HG03558 (cell line): Measurements from ENCODE around the gene LRCH1.
A peak's percentile ranks its signal among the peaks of the same experiment; 100 is the strongest.
"Not testable (repeated sequence)": the region's sequence is repeated elsewhere in the genome, so short reads cannot be mapped to it uniquely, and the experiment has no call there.

Source experiments
- ATAC-seq: cut with Tn5 transposase; IDR thresholded peaks from one replicate; pipeline ENCODE4 v1.9.1; 2021; ENCODE audit warnings: moderate number of reproducible peaks; ENCODE audit not compliant: unreplicated experiment; ENCODE audit errors: extremely low read depth

Gene LRCH1

DNA sequence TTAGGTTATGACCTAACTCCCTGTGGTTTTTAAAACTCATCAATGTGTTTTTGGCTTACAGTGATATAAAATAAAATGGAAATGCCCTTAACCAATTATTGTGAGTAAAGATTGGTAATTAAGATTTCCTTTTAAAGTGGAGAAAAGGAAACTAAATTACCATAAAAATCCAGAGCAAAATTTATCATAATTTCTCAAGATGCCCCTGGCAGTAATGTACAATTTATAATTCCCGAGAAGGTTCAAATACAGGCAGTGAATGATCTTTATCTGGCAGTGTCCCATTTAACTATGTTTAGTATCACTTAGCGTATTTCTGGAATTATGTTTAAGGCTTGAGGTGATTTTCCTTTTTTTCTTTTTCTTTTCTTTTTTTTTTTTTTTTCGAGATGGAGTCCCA is 182.5 kb downstream of the LRCH1 start:
- ATAC-seq, result no peak

DNA sequence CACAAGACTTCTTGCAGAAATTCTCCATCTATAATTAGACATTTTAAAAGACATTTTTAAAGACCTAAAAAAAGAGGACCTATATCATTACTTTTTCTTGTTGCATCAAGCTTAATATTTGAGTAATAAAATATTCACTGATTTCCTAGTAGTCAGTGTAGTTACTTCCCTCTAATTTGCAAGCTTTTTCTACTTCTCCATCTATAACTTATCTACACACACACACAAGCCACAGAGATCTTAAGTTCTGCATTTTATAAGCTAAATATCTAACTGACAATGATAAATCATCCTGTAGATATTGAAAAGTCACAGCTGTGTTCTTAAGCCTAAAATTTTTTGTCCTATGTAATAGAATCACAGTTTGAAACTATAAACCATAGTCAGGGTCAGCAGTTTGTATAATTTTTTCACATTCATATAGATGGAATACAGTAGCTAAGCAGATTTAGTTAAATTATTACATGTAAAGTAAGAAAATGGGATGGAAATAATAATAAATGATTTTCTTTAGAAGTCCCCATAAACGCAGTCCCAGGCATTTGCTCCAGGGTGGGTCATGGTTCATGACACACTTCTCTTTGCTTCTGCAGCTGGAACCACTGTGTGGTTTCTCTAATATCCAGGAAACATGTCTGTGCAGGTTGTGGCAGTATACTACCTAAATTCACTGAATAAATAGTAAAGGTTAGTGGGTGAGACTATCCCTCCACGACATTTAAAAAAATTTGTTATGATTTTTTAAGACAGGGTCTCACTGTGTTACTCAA is 183.8 kb downstream of the LRCH1 start:
- no peak for ATAC-seq

DNA sequence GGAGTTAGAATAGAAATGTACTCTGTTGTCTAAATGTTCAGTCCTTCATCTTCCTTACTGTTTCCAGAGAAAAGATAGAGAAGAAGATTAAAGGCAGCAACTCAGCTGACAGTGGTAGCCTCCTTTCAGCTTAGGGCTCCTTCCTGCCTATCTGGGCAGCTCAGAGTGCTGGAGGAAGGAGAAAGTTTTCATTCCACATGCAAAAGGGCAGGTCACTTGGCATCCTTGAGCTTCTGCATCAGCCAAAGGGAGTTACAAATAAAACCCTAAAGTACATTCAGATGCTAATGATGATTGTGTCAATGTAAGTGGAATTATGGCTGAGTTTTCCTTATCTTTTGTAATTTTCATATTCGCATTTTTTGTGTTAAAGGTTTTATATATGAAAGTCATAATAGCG is 185.1 kb downstream of the LRCH1 start:
- ATAC-seq, result no peak

DNA sequence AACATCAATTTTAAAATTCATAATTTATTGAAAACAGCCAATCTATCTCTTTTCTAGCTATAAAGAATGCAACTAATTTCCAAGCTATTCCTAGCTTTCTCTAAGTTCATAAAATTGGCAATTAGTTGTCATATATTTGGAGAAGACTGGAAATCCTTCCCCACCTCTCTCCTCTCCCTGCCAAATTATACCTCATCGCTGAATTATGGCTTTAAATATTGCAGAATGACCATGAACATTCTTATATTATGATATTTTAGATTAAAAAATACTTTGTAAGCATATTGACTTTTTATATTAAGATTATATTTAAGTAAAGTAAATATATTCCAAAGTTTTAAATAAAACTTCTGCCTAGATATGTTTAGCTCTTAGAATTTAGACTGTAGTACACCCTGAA is 185.8 kb downstream of the LRCH1 start:
- ATAC-seq, result no peak

DNA sequence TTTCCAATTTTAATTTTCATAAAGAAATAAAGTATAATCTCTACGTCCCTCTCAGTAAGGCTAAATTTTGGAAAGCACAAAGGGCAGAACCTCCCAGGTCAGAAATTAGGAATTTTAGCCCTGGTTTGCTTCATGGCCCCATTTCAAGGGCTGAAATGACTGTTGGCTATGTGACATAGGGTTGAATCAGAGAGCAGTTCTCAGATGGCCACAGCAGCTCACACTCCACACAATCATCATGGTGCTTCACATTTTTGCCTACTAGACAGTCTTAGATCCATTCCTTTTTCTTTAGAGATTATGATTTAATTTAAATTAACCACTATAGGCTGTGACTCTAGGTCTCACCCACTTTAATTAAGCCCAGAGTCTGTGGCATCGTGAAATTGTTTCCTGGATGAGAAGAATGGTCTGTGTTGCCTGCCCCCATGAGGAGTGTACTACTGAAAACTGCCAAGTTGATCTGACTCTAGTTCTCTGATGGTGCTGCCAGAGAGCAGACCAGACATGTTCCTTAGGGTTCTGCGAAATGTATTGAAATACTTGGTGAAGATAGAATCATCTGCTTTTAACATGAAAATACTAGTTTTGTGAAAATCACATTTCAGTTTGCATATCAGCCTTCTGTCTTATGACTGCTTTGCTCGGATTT is 186.6 kb downstream of the LRCH1 start:
- no peak for ATAC-seq

DNA sequence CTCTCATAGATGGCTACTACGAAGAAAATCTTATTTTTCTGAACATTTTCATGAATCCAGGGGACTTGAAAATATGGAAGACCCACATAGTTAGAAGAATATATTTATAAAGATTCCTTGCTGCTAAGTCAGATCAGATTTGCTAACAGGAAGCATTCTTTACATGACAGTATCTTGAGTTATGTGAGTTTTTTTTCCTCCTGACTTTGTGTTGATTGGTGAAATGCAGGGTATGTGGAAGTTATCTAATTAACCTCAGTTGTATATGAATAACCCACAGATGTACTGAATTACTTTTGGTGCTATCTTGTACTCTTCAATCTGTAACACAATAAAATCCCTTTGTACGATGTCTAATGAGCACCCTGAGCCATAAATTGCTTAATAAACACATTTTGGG is 190.2 kb downstream of the LRCH1 start:
- ATAC-seq, result no peak

DNA sequence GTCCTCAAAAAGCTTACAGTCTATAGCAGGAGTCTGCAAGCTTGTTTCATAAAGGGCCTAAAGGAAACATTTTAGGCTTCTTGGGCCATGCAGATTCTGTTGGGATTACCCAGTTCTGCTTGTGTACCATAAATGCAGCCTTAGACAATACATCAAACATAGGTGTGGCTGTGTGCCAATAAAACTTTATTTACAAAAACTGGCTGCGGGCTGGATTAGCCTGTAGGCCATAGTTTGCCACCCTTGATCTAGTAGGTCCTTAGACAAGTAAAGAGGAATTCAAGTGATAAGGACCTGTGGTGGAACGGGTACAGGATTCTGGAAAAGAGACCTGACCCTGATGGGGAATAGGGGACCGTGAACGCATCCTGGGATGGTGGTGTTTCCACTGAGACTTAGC is 192.1 kb downstream of the LRCH1 start:
- no peak for ATAC-seq

DNA sequence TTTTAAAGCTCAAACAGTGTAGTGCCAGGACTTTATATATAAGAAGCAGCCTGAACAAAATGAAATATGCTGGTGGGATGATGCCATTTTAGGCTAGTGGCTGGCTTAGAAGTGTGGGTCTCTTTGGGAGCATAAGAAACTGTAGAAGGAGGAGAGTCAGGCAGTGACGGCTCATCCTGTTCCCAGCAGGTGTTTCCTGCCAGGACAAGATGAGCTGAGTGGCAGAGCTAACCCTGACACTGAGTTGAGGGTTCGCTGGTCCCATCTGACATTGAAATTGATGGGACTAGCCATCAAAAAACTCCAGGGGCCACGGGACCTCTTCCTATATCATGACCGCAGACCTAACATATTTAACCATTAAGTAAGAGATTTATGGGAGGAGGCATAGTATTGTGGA is 192.7 kb downstream of the LRCH1 start:
- ATAC-seq, result no peak

DNA sequence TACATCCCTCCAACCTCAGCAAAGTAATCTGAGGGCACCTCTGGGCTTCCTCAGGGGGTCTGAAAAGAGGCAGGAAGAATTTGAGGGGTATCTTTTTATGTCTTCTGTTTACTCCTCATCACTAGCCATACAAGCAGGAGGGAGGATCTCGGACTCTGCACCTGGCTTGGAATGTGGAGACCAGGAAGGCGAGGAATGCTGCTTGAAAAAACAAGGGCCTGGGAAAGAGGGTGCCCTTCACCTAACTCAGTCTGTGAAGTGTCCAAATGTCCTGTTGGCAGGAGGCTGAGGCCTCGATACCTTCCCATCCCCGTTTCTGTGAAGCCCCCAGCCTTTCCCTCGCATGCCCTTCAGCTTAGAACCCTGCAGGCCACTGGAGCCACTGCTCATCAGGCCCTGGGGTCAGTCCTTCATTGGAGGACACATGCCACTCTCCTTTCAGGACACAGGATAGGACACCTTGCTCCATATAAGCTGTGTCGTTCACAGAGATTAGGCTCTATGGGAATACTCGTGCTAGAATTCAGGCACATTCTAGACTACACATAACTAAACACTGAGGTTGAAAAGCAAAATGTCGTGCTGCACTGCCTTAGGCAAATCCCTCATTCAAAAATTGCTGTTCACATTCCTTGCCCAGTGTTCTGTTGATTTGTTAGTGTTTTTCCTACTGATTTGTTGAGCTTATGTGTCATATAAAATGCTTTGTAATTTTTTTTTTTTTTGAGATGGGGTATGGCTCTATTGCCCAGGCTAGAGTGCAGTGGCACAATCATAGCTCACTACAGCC is 194.3 kb downstream of the LRCH1 start:
- no peak for ATAC-seq

DNA sequence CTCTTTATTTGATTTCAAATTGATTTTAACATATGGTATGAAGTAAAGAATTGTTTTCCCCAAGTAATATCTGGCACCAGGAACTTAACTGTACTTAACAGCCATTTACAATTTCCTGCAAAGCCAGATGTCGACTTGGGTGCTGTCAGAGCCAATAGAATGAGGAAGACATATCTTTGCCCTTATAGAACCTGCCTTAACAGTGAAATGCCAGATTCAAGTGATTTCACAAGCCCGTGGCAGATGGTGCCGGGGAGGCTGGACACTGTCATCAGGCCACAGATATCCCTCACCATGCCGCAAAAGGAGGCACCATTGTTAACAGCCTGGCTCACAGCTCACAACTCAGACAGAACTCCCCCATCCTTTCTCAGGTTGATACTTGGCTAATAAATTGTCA is 195.3 kb downstream of the LRCH1 start:
- no peak for ATAC-seq

DNA sequence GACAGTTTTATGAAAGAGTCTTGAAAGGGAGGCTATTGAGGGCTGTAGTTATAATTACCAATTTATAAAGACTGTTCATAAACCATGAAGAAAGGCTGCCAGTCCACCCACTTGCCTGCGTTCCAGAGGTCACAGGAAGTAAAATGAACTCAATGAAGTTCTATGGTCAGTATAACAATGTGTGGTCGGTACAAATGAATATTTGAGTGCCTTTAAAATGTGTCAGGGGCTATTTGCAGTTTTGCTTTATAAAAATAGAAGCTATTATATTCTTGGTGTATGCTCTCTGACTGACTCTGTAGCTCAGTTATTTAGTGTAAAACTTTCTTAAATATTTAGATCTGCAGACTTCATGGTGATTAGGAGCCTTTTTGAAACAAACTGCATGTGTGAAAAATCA is 197.0 kb downstream of the LRCH1 start:
- ATAC-seq, result no peak

DNA sequence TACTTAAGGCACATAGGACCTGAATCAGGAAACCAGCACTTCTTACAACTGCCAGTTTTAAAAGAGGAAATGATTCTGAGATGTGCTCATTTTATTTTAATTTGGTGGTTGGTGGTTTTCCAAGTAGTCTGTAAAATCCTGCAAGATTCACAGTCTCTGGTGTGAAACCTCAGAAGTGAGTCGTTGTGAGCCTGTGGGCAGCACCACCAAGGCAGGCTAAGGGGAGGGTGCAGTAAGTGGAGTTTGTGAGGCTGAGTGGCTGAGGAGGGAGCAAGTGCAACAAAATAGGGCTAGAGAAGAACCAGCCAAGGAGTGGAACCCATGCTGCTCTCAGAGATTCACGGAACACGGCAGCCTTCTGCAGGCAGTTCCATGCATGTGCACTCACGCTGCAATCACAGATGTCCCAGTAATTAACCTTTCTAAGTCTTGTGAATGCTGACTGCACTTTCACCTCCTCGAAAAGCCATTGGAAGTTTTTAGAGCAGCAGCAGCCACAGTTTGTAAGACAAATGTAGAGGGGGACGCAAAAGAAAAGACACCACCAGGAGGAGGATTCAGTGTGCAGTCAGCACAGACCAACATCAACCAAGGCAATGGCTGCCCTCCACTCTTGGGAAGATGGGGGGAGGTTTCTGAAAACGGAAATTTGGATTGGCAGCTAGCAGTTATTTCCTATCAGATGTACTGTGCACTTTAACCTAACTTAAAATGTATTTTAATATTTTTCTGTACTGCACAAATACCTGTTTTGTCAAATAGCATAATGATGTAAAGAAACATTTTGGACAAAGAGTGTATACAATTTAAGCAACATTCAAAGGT is 199.1 kb downstream of the LRCH1 start:
- ATAC-seq, result peak; percentile 48

DNA sequence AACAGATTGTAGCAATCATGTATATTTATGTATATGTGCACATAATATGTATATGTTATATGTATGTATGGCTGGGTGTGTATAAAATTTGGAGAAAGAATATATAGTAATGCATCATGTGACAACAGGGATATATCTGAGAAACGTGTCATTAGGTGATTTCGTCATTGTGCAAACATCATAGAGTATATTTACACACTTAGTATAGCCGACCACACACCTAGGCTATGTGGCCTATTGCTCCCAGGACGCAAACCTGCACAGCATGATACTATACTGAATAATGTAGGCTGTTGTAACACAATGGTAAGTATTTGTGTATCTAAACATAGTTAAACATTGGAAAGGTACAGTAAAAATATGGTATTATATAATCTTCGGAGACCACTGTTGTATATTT is 200.2 kb downstream of the LRCH1 start:
- no peak for ATAC-seq

DNA sequence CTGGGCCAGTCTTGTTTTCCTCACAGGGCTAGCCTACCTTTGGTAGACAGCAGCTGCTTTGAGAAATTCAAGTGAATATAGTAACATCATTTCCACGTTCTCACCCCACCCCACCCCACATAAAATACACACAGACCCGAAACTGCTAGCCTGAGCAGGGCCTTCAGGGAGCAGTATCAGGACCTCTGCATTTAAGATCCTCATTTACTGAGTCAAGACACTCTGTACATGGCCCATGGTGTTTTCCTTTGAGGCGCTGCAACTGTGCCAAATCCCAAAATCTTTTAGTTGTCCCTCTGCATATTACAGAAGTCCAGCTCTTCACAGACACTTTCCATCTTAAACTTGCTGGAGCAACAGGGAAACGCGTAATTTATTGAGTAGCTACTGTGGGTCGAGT is 200.9 kb downstream of the LRCH1 start:
- ATAC-seq, result no peak

DNA sequence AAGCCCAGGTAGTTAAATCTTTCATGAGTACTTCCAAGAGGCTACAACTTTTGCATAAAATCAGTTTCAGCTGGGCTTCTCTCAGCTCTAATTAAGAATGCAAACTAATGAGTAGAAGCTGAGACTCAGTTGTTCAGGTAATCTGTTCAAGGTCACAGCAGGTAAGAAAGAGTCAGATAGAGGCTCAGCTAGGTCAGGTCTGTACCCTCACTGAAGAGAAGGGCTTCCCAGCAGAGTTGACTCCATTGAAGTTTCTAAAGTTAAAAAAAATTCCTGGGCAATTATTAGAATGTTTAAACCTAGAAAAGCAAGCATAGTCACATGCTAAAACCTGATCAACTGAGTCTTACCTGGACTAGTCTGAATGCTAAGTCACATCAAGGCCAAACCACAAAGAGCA is 201.8 kb downstream of the LRCH1 start:
- ATAC-seq, result no peak

DNA sequence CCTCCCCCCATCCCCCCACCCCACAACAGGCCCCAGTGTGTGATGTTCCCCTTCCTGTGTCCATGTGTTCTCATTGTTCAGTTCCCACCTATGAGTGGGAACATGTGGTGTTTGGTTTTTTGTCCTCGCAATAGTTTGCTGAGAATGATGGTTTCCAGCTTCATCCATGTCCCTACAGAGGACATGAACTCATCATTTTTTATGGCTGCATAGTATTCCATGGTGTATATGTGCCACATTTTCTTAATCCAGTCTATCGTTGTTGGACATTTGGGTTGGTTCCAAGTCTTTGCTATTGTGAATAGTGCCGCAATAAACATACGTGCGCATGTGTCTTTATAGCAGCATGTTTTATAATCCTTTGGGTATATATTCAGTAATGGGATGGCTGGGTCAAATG is 202.5 kb downstream of the LRCH1 start:
- not testable (repeated sequence) for ATAC-seq

DNA sequence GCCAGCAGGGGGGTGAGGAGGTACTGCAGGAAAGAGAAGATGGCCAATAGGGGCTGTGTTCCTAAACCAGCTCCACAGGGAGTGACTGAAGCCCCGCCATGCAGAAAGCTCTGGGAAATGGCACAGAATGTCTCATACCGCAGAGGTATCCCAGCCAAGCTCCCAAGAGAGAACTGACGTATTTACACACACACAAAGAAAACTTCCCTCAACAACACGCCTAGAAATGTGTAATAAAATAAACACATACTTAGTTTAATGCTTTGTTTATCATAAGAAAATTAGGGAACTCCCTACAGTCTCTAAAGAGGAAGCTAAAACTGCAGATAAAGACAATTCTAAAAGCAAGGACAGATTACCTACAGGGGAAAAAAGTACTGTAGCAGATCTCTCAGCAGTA is 204.0 kb downstream of the LRCH1 start:
- no peak for ATAC-seq

DNA sequence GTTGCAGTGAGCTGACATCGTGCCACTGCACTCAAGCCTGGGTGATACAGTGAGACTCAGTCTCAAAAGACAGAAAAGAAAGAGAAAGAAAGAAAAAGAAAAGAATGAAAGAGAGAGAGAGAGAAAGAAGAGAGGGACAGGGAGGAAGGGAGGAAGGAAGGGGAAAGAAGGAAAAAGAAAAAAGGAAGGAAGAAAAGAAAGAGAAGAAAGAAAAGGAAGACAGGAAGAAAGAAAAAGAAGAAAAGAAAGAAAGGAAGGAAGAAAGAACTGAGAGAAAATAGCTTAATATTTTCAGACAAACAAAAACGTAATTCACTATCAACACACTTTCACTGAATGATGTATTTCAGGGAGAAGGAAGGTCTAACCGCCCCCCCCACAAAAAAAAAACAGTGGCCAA is 204.7 kb downstream of the LRCH1 start:
- ATAC-seq, result no peak

DNA sequence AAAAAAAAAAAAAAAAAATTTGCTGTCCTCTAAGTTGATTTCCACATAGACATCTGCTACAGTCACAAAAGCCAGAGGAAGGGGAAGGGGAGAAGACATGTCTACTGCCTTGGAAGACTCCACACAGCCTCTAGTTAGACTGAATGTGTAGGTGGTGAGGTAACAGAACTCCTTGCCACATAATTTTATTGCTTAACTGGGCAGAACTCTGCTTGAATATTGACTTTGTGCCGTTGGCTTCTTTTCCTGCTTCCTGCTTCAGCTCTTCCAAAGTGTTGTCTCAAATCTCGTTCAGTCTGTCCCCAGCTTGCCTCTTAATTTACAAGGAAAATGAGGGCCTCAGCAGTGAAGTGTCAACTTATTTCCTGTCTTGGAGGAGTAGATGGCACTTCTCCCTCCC is 206.9 kb downstream of the LRCH1 start:
- no peak for ATAC-seq

DNA sequence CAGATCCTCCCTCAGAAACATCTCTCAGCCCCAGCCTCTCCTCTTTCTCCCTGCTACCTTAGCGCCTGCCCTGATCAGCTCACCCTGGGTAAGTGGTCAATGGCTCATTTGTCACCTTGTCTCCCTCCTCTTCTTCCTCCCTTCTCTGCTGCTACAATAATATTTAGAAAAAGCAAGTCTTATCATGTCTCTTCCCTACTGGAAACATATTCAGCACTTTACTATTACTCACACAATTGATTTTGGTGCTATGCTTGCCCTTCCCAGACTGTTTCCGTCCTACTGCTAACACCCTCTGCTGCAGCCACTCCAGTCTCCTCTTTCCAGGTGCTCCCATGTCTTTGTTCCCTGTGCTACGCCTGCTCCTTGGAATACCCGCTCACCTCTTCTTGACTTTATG is 208.2 kb downstream of the LRCH1 start:
- ATAC-seq, result no peak

DNA sequence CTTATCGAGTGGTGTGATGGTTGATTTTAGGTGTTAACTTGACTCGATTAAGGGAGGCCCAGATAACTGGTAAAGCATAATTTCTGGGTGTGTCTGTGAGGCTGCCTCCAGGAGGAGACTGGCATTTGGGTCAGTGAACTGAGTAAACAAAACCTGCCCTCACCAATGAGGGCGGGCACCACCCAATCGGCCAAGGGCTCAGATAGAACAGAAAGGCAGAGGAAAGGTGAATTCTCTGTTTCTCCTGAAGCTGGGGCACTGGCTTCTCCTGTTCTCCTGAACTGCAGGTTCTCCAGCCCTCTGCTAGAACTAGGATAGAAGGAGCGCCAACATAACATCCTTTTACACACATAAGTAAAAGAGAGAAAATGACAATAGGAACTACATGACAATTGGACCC is 208.9 kb downstream of the LRCH1 start:
- no peak for ATAC-seq
